Aorta (tissue), 5 donors: Measurements from ENCODE around the gene SENP5. TPM values are rescaled to one million over a fixed set of nuclear protein-coding genes. Genes with fewer than 3 reads are reported as not detected.

Experiments
- ATAC-seq: fragments of 200-7000 bp; cut with Tn5 transposase; one replicate; pipeline ENCODE4 v1.9.1; 2022; ENCODE audit warnings: moderate library complexity; ENCODE audit not compliant: low FRiP score
- DNase-seq, 2 donors: peaks; one replicate each; pipeline ENCODE4 v3.0.0-alpha.2; 2020
- H3K27ac ChIP-seq, 2 donors: one replicate each; pipeline ENCODE4 v1.5.1; 2013; ENCODE audit warnings: low read length in 2 of 2, mild to moderate bottlenecking in 2 of 2, moderate library complexity in 2 of 2, control low read depth in 1 of 2, inconsistent platforms in 1 of 2, low read depth in 1 of 2
- H3K27me3 ChIP-seq, 2 donors: one replicate each; pipeline ENCODE4 v1.6.1; 2013; ENCODE audit warnings: control low read depth in 1 of 2, low read length in 1 of 2, mild to moderate bottlenecking in 1 of 2, moderate library complexity in 1 of 2; ENCODE audit not compliant: insufficient read depth in 2 of 2, control insufficient read depth in 1 of 2
- H3K36me3 ChIP-seq, 2 donors: one replicate each; pipeline ENCODE4 v1.6.1; 2013; ENCODE audit warnings: control low read depth in 1 of 2, low read length in 1 of 2, mild to moderate bottlenecking in 1 of 2; ENCODE audit not compliant: insufficient read depth in 2 of 2, control insufficient read depth in 1 of 2
- H3K4me1 ChIP-seq, 2 donors: one replicate each; pipeline ENCODE4 v1.6.1; 2013; ENCODE audit warnings: low read length in 2 of 2, control low read depth in 1 of 2, mild to moderate bottlenecking in 1 of 2, moderate library complexity in 1 of 2; ENCODE audit not compliant: insufficient read depth in 2 of 2, control insufficient read depth in 1 of 2
- H3K4me3 ChIP-seq, 2 donors: one replicate each; pipeline ENCODE4 v1.5.1; 2013; ENCODE audit warnings: low read length in 2 of 2, control low read depth in 1 of 2, mild to moderate bottlenecking in 1 of 2
- H3K9me3 ChIP-seq: one replicate; pipeline ENCODE4 v1.6.1; 2013; ENCODE audit warnings: mild to moderate bottlenecking, low read length; ENCODE audit not compliant: control insufficient read depth
- WGBS, 2 donors: extraction: QIAGEN DNeasy Blood & Tissue Kit; methylation state at CpG; one replicate each; pipeline ENCODE4 v1.1.7; 2013; 5-methylcytosine and 5-hydroxymethylcytosine counted together
- intact Hi-C, 2 donors: fragments of 100-400 bp; cut with DNase I; formaldehyde crosslinking; loops; one replicate each; pipeline versions ENCODE4 v1.14.2 to v1.15.0; 2022
- polyA plus RNA-seq, 2 donors: library from polyadenylated mRNA; stranded (reverse); fragments of 200-250 nt; gene quantifications; one replicate each; pipeline ENCODE4 v1.2.3, GENCODE V29; 2013
- total RNA-seq, 2 donors: library from RNA; stranded (reverse); fragmentation: NEBNext Ultra II Directional; extraction: Animal tissue kit (Norgen Biotek cat#: 25700); gene quantifications; one replicate each; pipeline ENCODE4 v1.2.1, GENCODE V29; 2021
- donor health status: healthy with polysubstance abuse.
- donor health status: Bipolar disorder and iron deficiency.
- donor health status: DM: no; HTN: no; CAD: no.
- donor health status: DM: no; HTN: no; CAD: no.
- donor health status: DM: yes; HTN: yes; CAD: no.

Gene SENP5
- total and polyA plus RNA-seq, 4 donors, result 4.9 to 42.8 (median 26.5) TPM

- 67 to 71% methylated on average over 4 of the region's 4 CpGs for WGBS, 2 donors
- Histone ChIP-seq H3K4me1 (no peaks in the 10 kb centered on the region), H3K27ac (no peak overlapping the region), H3K36me3 (no peaks in the 10 kb centered on the region), H3K4me3 (no peak overlapping the region), H3K9me3 (no peaks in the 10 kb centered on the region), H3K27me3 (no peaks in the 10 kb centered on the region)
- no peak for ATAC-seq
- no peak for DNase-seq
- intact Hi-C loops, result no loop called here
Observed at GRCh38 chr3:196975349-196975748, 107.6 kb downstream of the SENP5 start.

- no peak for DNase-seq
- intact Hi-C loops, result no loop called here
- Histone ChIP-seq H3K4me1 (no peaks in the 10 kb centered on the region), H3K9me3 (no peaks in the 10 kb centered on the region), H3K27ac (no peak overlapping the region), H3K27me3 (no peaks in the 10 kb centered on the region), H3K4me3 (no peak overlapping the region), H3K36me3 (no peaks in the 10 kb centered on the region)
- ATAC-seq, result no peak
- WGBS, 2 donors, result 87 to 88% methylated on average over 11 of the region's 11 CpGs
Observed at GRCh38 chr3:196976941-196977340, 109.2 kb downstream of the SENP5 start.

DNA sequence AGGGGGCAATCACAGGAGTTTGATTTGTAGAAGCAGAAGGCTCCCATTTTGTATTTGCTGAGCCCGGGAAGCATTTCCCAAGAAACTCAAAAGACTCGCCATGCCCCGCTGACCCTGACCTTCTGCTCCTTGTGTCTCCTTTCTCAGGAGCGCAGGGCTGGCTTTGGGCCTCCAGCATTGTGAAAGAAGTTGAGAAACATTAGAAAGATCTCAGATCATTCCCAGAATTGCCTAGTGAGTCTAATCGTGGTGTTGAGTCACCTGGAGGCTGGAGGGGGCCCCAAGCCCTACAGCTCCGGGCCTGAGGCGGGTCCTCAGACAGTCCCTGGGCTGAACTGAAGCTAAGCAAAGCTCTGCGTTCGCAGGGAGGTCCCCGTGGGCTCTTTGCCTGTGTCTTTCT is 111.8 kb downstream of the SENP5 start:
- intact Hi-C loops, result no loop called here
- ATAC-seq (no peak), DNase-seq (peak in 1 of 2 donors; percentile 73)
- Histone ChIP-seq H3K36me3 (no peaks in the 10 kb centered on the region), H3K9me3 (peaks cover 2% of the 10 kb centered on the region), H3K27ac (no peak overlapping the region), H3K27me3 (no peaks in the 10 kb centered on the region), H3K4me3 (no peak overlapping the region), H3K4me1 (no peaks in the 10 kb centered on the region)
- 67 to 80% methylated on average over 10 of the region's 10 CpGs for WGBS, 2 donors

DNA sequence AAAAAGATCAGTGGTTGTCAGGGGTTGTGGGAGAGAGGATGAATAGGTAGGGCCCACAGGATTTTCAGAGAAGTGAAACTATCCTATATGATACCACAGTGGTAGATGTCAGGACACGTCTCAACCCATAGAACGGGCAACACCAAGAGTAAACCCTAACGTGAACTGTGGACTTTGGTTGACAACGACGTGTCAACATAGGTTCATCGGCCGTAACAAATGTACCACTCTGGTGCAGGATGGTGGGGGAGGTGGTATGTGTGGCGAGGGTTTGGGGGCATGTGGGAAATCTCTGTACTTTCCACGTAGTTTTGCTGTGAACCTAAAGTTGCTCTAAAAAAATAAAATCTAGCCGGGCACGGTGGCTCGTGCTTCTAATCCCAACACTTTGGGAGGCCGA is 113.9 kb downstream of the SENP5 start:
- H3K27me3 ChIP-seq, result no peaks in the 10 kb centered on the region
- 94% methylated on average over 13 of the region's 13 CpGs for WGBS, 2 donors

DNA sequence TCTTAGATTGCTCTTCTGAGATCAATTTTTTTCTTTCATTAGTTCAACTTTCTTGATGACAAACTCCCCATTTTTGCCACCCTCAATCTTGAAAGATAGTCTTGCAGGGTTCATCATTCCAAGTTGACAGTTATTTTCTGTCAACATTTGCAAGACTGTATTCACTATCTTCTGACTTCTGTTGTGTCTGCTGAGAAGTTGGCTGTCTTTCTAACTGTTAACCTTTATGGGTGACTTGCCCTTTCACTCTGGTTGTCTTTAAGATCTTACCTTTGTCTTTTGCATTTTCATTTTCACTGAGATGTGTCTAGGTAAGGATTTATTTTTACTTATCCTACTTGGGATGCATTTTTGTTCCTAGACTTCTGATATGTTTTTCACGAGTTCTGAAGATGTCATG is 115.5 kb downstream of the SENP5 start:
- intact Hi-C loops, result no loop called here
- Histone ChIP-seq H3K27me3 (no peaks in the 10 kb centered on the region), H3K4me1 (no peaks in the 10 kb centered on the region), H3K9me3 (peaks cover 2% of the 10 kb centered on the region), H3K4me3 (no peak overlapping the region), H3K36me3 (no peaks in the 10 kb centered on the region), H3K27ac (no peak overlapping the region)
- no peak for ATAC-seq
- no peak for DNase-seq
- 71 to 76% methylated on average over 1 of the region's 1 CpG for WGBS, 2 donors

More for the DNA sequence above, 113.9 kb downstream of the SENP5 start:
- Histone ChIP-seq H3K4me3 (no peak overlapping the region), H3K4me1 (no peaks in the 10 kb centered on the region), H3K9me3 (peaks cover 2% of the 10 kb centered on the region), H3K36me3 (no peaks in the 10 kb centered on the region), H3K27ac (no peak overlapping the region)
- ATAC-seq (no peak), DNase-seq (peak in 1 of 2 donors; percentile 20)
- intact Hi-C loops, result no loop called here

Other genes starting within 250 kb of the SENP5 start
- 10 to 100 TPM in 1 of 2 donors, 1 to 10 TPM in 1; 7.6 to 17.3 TPM for gene NRROS, start 228.2 kb upstream of the SENP5 start, total RNA-seq
- gene NRROS, start 228.2 kb upstream of the SENP5 start, polyA plus RNA-seq, result 1 to 10 TPM in 1 of 2 donors, under 1 TPM in 1; 0.43 to 2.0 TPM
- gene CEP19, start 155.7 kb upstream of the SENP5 start, total RNA-seq, result 1 to 10 TPM in 1 of 2 donors, under 1 TPM in 1; 0.84 to 1.4 TPM
- 1 to 10 TPM; 1.4 to 1.8 TPM for gene CEP19, start 155.7 kb upstream of the SENP5 start, polyA plus RNA-seq
- gene PIGX, start 155.5 kb upstream of the SENP5 start, total RNA-seq, result 10 to 100 TPM; 13.6 to 16.7 TPM
- gene PIGX, start 155.5 kb upstream of the SENP5 start, polyA plus RNA-seq, result 10 to 100 TPM; 11.5 to 15.3 TPM
- gene PAK2, start 128.1 kb upstream of the SENP5 start, total RNA-seq, result 10 to 100 TPM; 56.0 to 59.5 TPM
- gene PAK2, start 128.1 kb upstream of the SENP5 start, polyA plus RNA-seq, result 10 to 100 TPM; 14.2 to 18.3 TPM
- 10 to 100 TPM; 42.0 to 48.1 TPM for gene NCBP2, start 74.6 kb downstream of the SENP5 start, total RNA-seq
- gene NCBP2, start 74.6 kb downstream of the SENP5 start, polyA plus RNA-seq, result 10 to 100 TPM; 40.3 to 59.6 TPM
- gene PIGZ, start 100.9 kb downstream of the SENP5 start, total RNA-seq, result 1 to 10 TPM; 2.7 to 5.2 TPM
- 1 to 10 TPM; 2.3 to 9.0 TPM for gene PIGZ, start 100.9 kb downstream of the SENP5 start, polyA plus RNA-seq
- 1 to 10 TPM; 4.3 to 6.0 TPM for gene MELTF, start 161.9 kb downstream of the SENP5 start, total RNA-seq
- 1 to 10 TPM in 1 of 2 donors, under 1 TPM in 1; 1.00 to 2.0 TPM for gene MELTF, start 161.9 kb downstream of the SENP5 start, polyA plus RNA-seq